Loucy (cell line): ENCODE data around the gene MPDZ.

ENCODE experiments used
- H2AFZ ChIP-seq: fragments of 200-600 bp; sonication (generic); 2 replicates; pipeline ENCODE4 v1.6.0; 2016; ENCODE audit warnings: antibody characterized with exemption, mild to moderate bottlenecking, low read length, moderate library complexity
- H3F3A ChIP-seq: fragments of 200-600 bp; 2 replicates; pipeline ENCODE4 v1.6.0; 2016; ENCODE audit warnings: antibody characterized with exemption, low read depth, mild to moderate bottlenecking
- H3K27me3 ChIP-seq: fragments of 200-600 bp; sonication (generic); 2 replicates; pipeline ENCODE4 v1.6.1; 2014; ENCODE audit warnings: low read length, mild to moderate bottlenecking; ENCODE audit not compliant: insufficient read depth, poor library complexity, severe bottlenecking
- H3K36me3 ChIP-seq: fragments of 200-600 bp; sonication (generic); 2 replicates; pipeline ENCODE4 v1.6.1; 2016; ENCODE audit warnings: low read length; ENCODE audit not compliant: insufficient read depth
- H3K4me1 ChIP-seq: fragments of 200-600 bp; sonication (generic); 2 replicates; pipeline ENCODE4 v1.5.1; 2014; ENCODE audit warnings: low read length, mild to moderate bottlenecking; ENCODE audit not compliant: insufficient read depth, poor library complexity, severe bottlenecking
- H3K4me2 ChIP-seq: fragments of 200-600 bp; sonication (generic); 2 replicates; pipeline ENCODE4 v1.6.0; 2014; ENCODE audit warnings: antibody characterized with exemption, low read length, low read depth, mild to moderate bottlenecking; ENCODE audit not compliant: poor library complexity, severe bottlenecking
- H3K4me3 ChIP-seq: fragments of 200-600 bp; sonication (generic); 2 replicates; pipeline ENCODE4 v1.5.1; 2014; ENCODE audit warnings: low read length, mild to moderate bottlenecking, mixed read lengths; ENCODE audit not compliant: poor library complexity, severe bottlenecking
- H3K79me2 ChIP-seq: fragments of 200-600 bp; sonication (generic); 2 replicates; pipeline ENCODE4 v1.6.1; 2014; ENCODE audit warnings: low read length; ENCODE audit not compliant: insufficient read depth
- H3K9ac ChIP-seq: fragments of 200-600 bp; sonication (generic); 2 replicates; pipeline ENCODE4 v1.6.0; 2014; ENCODE audit warnings: mild to moderate bottlenecking, low read depth, low read length, moderate library complexity; ENCODE audit not compliant: poor library complexity, severe bottlenecking
- H3K9me2 ChIP-seq: fragments of 200-600 bp; sonication (generic); replicated peaks from 2 replicates; pipeline ENCODE4 v1.6.1; 2016; ENCODE audit warnings: low read depth, low read length, mixed read lengths
- H3K9me3 ChIP-seq: fragments of 200-600 bp; sonication (generic); 2 replicates; pipeline ENCODE4 v1.6.1; 2014; ENCODE audit warnings: mild to moderate bottlenecking, antibody characterized with exemption, low read length, low read depth; ENCODE audit not compliant: insufficient read depth
- H4K20me1 ChIP-seq: fragments of 200-600 bp; sonication (generic); 2 replicates; pipeline ENCODE4 v1.6.0; 2014; ENCODE audit warnings: antibody characterized with exemption, low read length, mild to moderate bottlenecking; ENCODE audit not compliant: insufficient read depth, poor library complexity, severe bottlenecking
- CTCF ChIP-seq: fragments of 200-600 bp; sonication (generic); conservative IDR thresholded peaks from 2 replicates; pipeline ENCODE4 v1.5.1; 2014; ENCODE audit warnings: mild to moderate bottlenecking, antibody characterized with exemption, low read length
- EZH2phosphoT487 ChIP-seq: fragments of 200-600 bp; IDR thresholded peaks from 2 replicates; pipeline ENCODE4 v1.6.1; 2018; ENCODE audit warnings: antibody characterized with exemption, mild to moderate bottlenecking, moderate library complexity, borderline replicate concordance

The MPDZ gene

GRCh38 chr9:13116292-13116691 is 163.2 kb downstream of the MPDZ start:
- H2AFZ ChIP-seq = no peak overlapping the region
- H3K4me1 ChIP-seq = no peaks in the 10 kb centered on the region
- TF ChIP-seq EZH2phosphoT487 (no peak), CTCF (no peak)
- H3K9me3 ChIP-seq = no peaks in the 10 kb centered on the region
- no peak overlapping the region for H3K4me2 ChIP-seq
- H3K9ac ChIP-seq = no peak overlapping the region
- H3K79me2 ChIP-seq = no peaks in the 10 kb centered on the region
- H3F3A ChIP-seq = no peaks in the 10 kb centered on the region
- no peaks in the 10 kb centered on the region for H4K20me1 ChIP-seq
- H3K9me2 ChIP-seq = no peaks in the 10 kb centered on the region
- H3K4me3 ChIP-seq = no peak overlapping the region
- no peaks in the 10 kb centered on the region for H3K36me3 ChIP-seq
- no peaks in the 10 kb centered on the region for H3K27me3 ChIP-seq

- Histone ChIP-seq H3K79me2 (no peaks in the 10 kb centered on the region), H3K9ac (no peak overlapping the region), H4K20me1 (no peaks in the 10 kb centered on the region), H3F3A (no peaks in the 10 kb centered on the region), H3K4me2 (no peak overlapping the region), H3K9me3 (no peaks in the 10 kb centered on the region), H3K9me2 (no peaks in the 10 kb centered on the region), H3K4me1 (no peaks in the 10 kb centered on the region), H2AFZ (no peak overlapping the region), H3K36me3 (no peaks in the 10 kb centered on the region), H3K27me3 (no peaks in the 10 kb centered on the region), H3K4me3 (no peak overlapping the region)
- no peak for TF ChIP-seq CTCF
- TF ChIP-seq EZH2phosphoT487 = no peak
Measured at GRCh38 chr9:13113751-13114150, 165.7 kb downstream of the MPDZ start.

DNA sequence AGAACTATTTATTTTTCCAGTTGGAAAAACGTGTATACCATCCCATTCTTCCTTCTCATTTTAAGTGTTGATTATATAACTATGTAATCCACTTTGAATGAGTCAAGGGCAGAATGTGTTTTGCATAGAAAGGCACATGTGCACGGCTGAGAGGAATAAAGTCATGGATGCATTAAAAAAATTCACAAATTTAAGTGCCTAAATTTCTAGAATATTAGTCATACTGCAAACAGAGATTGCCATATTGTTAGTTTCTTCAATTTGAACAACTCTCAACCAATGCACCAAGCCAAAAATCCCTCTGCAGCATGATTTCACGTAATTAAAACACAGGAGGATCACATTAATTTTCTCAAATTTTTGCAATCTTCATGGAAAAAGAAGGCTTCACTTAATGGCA is 166.3 kb downstream of the MPDZ start:
- no peaks in the 10 kb centered on the region for H3K79me2 ChIP-seq
- H3K9me2 ChIP-seq = no peaks in the 10 kb centered on the region
- H3K36me3 ChIP-seq = no peaks in the 10 kb centered on the region
- H3K4me1 ChIP-seq = no peaks in the 10 kb centered on the region
- H3K9ac ChIP-seq = no peak overlapping the region
- no peak for TF ChIP-seq EZH2phosphoT487
- no peak for TF ChIP-seq CTCF
- H3F3A ChIP-seq = no peaks in the 10 kb centered on the region
- H3K27me3 ChIP-seq = no peaks in the 10 kb centered on the region
- no peak overlapping the region for H3K4me3 ChIP-seq
- no peaks in the 10 kb centered on the region for H3K9me3 ChIP-seq
- H4K20me1 ChIP-seq = no peaks in the 10 kb centered on the region
- H3K4me2 ChIP-seq = no peak overlapping the region
- no peak overlapping the region for H2AFZ ChIP-seq
